Testis (tissue), 2 donors: ENCODE data around the gene PTPRN2.

Source experiments
- POLR2A ChIP-seq: fragments of 450-650 bp; IDR thresholded peaks from one replicate; pipeline ENCODE4 v1.6.1; 2017; ENCODE audit warnings: antibody characterized with exemption, mild to moderate bottlenecking, moderate library complexity
- TF ChIP-seq, protein P1 (sequence below), 3 experiments: fragments of 450-650 bp in 2 of 3; fragments of 200-600 bp in 1 of 3; sonication (generic) in 1 of 3; IDR thresholded peaks; one replicate each; pipeline ENCODE4 v1.5.1; 2016 to 2019; ENCODE audit warnings: antibody characterized with exemption in 3 of 3, mild to moderate bottlenecking in 2 of 3, moderate library complexity in 1 of 3

- TF ChIP-seq, protein P1, sequence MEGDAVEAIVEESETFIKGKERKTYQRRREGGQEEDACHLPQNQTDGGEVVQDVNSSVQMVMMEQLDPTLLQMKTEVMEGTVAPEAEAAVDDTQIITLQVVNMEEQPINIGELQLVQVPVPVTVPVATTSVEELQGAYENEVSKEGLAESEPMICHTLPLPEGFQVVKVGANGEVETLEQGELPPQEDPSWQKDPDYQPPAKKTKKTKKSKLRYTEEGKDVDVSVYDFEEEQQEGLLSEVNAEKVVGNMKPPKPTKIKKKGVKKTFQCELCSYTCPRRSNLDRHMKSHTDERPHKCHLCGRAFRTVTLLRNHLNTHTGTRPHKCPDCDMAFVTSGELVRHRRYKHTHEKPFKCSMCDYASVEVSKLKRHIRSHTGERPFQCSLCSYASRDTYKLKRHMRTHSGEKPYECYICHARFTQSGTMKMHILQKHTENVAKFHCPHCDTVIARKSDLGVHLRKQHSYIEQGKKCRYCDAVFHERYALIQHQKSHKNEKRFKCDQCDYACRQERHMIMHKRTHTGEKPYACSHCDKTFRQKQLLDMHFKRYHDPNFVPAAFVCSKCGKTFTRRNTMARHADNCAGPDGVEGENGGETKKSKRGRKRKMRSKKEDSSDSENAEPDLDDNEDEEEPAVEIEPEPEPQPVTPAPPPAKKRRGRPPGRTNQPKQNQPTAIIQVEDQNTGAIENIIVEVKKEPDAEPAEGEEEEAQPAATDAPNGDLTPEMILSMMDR (IDR thresholded peaks at IDR 0.05): no peak
- no peak for TF ChIP-seq POLR2A
Observed at GRCh38 chr7:158175779-158176178, 411.8 kb downstream of the PTPRN2 start.
